KMS-11 (cell line): ENCODE measurements around the gene ADCY1.
"Not testable (repeated sequence)": the region's sequence is repeated elsewhere in the genome, so short reads cannot be mapped to it uniquely, and the experiment has no call there.

Experiments used
- H2AFZ ChIP-seq: fragments of 200-600 bp; sonication (generic); 2 replicates; pipeline ENCODE4 v1.6.1; 2016; ENCODE audit warnings: antibody characterized with exemption, mixed run types, low read depth
- H3K27ac ChIP-seq: fragments of 200-600 bp; sonication (generic); 2 replicates; pipeline ENCODE4 v1.6.1; 2016; ENCODE audit warnings: mild to moderate bottlenecking, mixed run types
- H3K27me3 ChIP-seq: fragments of 200-600 bp; sonication (generic); 2 replicates; pipeline ENCODE4 v1.6.1; 2017; ENCODE audit warnings: mild to moderate bottlenecking, low read depth, mixed run types, moderate library complexity; ENCODE audit not compliant: insufficient read depth
- H3K36me3 ChIP-seq: fragments of 200-600 bp; sonication (generic); 2 replicates; pipeline ENCODE4 v1.6.1; 2017; ENCODE audit warnings: mild to moderate bottlenecking, mixed run types; ENCODE audit not compliant: insufficient read depth
- H3K4me1 ChIP-seq: fragments of 200-600 bp; sonication (generic); 2 replicates; pipeline ENCODE4 v1.6.1; 2016; ENCODE audit warnings: mild to moderate bottlenecking, low read depth, mixed run types; ENCODE audit not compliant: poor library complexity, severe bottlenecking
- H3K4me2 ChIP-seq: fragments of 200-600 bp; sonication (generic); 2 replicates; pipeline ENCODE4 v1.7.0; 2016; ENCODE audit warnings: mild to moderate bottlenecking, mixed run types
- H3K4me3 ChIP-seq: fragments of 200-600 bp; sonication (generic); IDR thresholded peaks from 2 replicates; pipeline ENCODE4 v1.6.1; 2017; ENCODE audit warnings: low read depth, low read length, mixed read lengths; ENCODE audit not compliant: insufficient read depth
- H3K79me2 ChIP-seq: fragments of 200-600 bp; sonication (generic); 2 replicates; pipeline ENCODE4 v1.6.1; 2016; ENCODE audit warnings: low read depth, mixed run types; ENCODE audit not compliant: insufficient read depth
- H3K9ac ChIP-seq: fragments of 200-600 bp; sonication (generic); 2 replicates; pipeline ENCODE4 v1.6.1; 2016; ENCODE audit warnings: mild to moderate bottlenecking, mixed run types
- H4K20me1 ChIP-seq: fragments of 200-600 bp; sonication (generic); 2 replicates; pipeline ENCODE4 v1.6.1; 2016; ENCODE audit warnings: mild to moderate bottlenecking, mixed run types; ENCODE audit not compliant: insufficient read depth
- CTCF ChIP-seq: fragments of 200-600 bp; sonication (generic); conservative IDR thresholded peaks from 2 replicates; pipeline ENCODE4 v1.6.1; 2017; ENCODE audit warnings: low read depth, mild to moderate bottlenecking, antibody characterized with exemption, low read length, moderate library complexity, mixed read lengths

ADCY1 gene

GRCh38 chr7:45720989-45721388 lies 146.8 kb downstream of the ADCY1 start:
- TF ChIP-seq CTCF = no peak
- H3K27ac ChIP-seq = no peak overlapping the region
- H3K9ac ChIP-seq = no peak overlapping the region
- no peak overlapping the region for H3K4me3 ChIP-seq
- no peaks in the 10 kb centered on the region for H3K79me2 ChIP-seq
- peaks cover 15% of the 10 kb centered on the region for H3K4me1 ChIP-seq
- H3K27me3 ChIP-seq = no peaks in the 10 kb centered on the region
- H2AFZ ChIP-seq = no peak overlapping the region
- no peak overlapping the region for H3K4me2 ChIP-seq
- no peaks in the 10 kb centered on the region for H4K20me1 ChIP-seq
- no peaks in the 10 kb centered on the region for H3K36me3 ChIP-seq

GRCh38 chr7:45721686-45722598 lies 147.8 kb downstream of the ADCY1 start:
- Histone ChIP-seq H3K36me3 (no peaks in the 10 kb centered on the region; the same call in 1 of the 2 replicates), H3K27me3 (no peaks in the 10 kb centered on the region), H2AFZ (no peak overlapping the region), H3K4me2 (no peak overlapping the region), H3K9ac (no peak overlapping the region), H3K4me3 (no peak overlapping the region), H3K27ac (no peak overlapping the region), H3K79me2 (no peaks in the 10 kb centered on the region), H3K4me1 (peaks cover 15% of the 10 kb centered on the region), H4K20me1 (no peaks in the 10 kb centered on the region)
- TF ChIP-seq CTCF = no peak

GRCh38 chr7:45725231-45725630 lies 151.1 kb downstream of the ADCY1 start:
- not testable (repeated sequence) for H4K20me1 ChIP-seq, H3K4me1 ChIP-seq, H3K36me3 ChIP-seq, H3K4me2 ChIP-seq, H3K27me3 ChIP-seq, H3K79me2 ChIP-seq, H3K9ac ChIP-seq, H3K27ac ChIP-seq, H2AFZ ChIP-seq, H3K4me3 ChIP-seq

GRCh38 chr7:45726883-45727282 lies 152.7 kb downstream of the ADCY1 start:
- Histone ChIP-seq H3K27me3 (no peaks in the 10 kb centered on the region), H3K4me1 (no peaks in the 10 kb centered on the region), H3K79me2 (no peaks in the 10 kb centered on the region), H3K4me2 (no peak overlapping the region), H2AFZ (no peak overlapping the region), H3K36me3 (peaks cover 3% of the 10 kb centered on the region; the same call in 1 of the 2 replicates), H3K27ac (no peak overlapping the region), H3K9ac (no peak overlapping the region), H3K4me3 (no peak overlapping the region), H4K20me1 (no peaks in the 10 kb centered on the region)
- no peak for TF ChIP-seq CTCF

- H3K4me2 ChIP-seq, H3K27me3 ChIP-seq, H2AFZ ChIP-seq, H3K4me3 ChIP-seq, H3K27ac ChIP-seq, H3K79me2 ChIP-seq, H3K36me3 ChIP-seq, H3K4me1 ChIP-seq, H3K9ac ChIP-seq, H4K20me1 ChIP-seq: not testable (repeated sequence)
Measured at GRCh38 chr7:45731692-45732443, 157.7 kb downstream of the ADCY1 start.

GRCh38 chr7:45738920-45739319 lies 164.8 kb downstream of the ADCY1 start:
- not testable (repeated sequence) for H3K27me3 ChIP-seq

GRCh38 chr7:45740573-45740972 lies 166.4 kb downstream of the ADCY1 start:
- not testable (repeated sequence) for H3K27ac ChIP-seq, H3K36me3 ChIP-seq, H4K20me1 ChIP-seq, H3K79me2 ChIP-seq, H3K9ac ChIP-seq, H3K4me1 ChIP-seq, H3K4me2 ChIP-seq, H3K27me3 ChIP-seq, H3K4me3 ChIP-seq, H2AFZ ChIP-seq

More at GRCh38 chr7:45738920-45739319, 164.8 kb downstream of the ADCY1 start:
- H3K9ac ChIP-seq, H3K27ac ChIP-seq, H3K4me1 ChIP-seq, H3K4me3 ChIP-seq, H2AFZ ChIP-seq, H3K79me2 ChIP-seq, H4K20me1 ChIP-seq, H3K36me3 ChIP-seq, H3K4me2 ChIP-seq: not testable (repeated sequence)
